Astrocyte (in vitro differentiated cells and primary cell): ENCODE results near the gene CLDN2.

Source experiments
- EZH2 ChIP-seq: IDR thresholded peaks from 2 replicates; pipeline ENCODE4 v1.6.1; 2012; ENCODE audit warnings: mild to moderate bottlenecking, low read length, inconsistent platforms; ENCODE audit not compliant: insufficient read depth
- TF ChIP-seq, protein P1 (sequence below): IDR thresholded peaks from 2 replicates; pipeline ENCODE4 v1.5.1; 2011; ENCODE audit warnings: low read depth, mild to moderate bottlenecking, inconsistent platforms, low read length, moderate library complexity; ENCODE audit not compliant: insufficient read depth

DNA sequence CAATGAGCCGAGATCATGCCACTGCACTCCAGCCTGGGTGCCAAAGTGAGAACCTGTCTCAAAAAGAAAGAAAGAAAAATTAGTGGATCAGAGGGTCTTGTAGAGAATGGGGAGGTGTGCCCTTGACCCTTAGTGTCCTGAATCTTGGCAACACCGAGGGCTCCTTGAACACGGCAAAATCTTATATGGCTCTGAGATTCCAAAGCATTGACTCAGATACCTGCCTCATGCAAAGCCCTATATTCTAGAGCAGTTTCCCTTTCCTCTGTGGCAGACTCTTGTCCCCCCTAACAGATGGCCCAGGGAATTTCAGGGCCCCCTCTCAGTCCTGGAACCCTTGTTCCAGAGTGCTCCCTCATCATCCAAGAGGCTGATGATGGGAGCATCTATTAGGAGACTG is 6.8 kb downstream of the CLDN2 start:
- TF ChIP-seq, protein P1, sequence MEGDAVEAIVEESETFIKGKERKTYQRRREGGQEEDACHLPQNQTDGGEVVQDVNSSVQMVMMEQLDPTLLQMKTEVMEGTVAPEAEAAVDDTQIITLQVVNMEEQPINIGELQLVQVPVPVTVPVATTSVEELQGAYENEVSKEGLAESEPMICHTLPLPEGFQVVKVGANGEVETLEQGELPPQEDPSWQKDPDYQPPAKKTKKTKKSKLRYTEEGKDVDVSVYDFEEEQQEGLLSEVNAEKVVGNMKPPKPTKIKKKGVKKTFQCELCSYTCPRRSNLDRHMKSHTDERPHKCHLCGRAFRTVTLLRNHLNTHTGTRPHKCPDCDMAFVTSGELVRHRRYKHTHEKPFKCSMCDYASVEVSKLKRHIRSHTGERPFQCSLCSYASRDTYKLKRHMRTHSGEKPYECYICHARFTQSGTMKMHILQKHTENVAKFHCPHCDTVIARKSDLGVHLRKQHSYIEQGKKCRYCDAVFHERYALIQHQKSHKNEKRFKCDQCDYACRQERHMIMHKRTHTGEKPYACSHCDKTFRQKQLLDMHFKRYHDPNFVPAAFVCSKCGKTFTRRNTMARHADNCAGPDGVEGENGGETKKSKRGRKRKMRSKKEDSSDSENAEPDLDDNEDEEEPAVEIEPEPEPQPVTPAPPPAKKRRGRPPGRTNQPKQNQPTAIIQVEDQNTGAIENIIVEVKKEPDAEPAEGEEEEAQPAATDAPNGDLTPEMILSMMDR, result no peak
- TF ChIP-seq EZH2, result no peak
